Suprapubic skin (tissue), 4 donors: ENCODE results near the gene TMEM135.

Source experiments
- EP300 ChIP-seq: sonication (generic); formaldehyde crosslinking; IDR thresholded peaks from one replicate; pipeline ENCODE4 v1.6.1; 2017; ENCODE audit warnings: antibody characterized with exemption
- POLR2A ChIP-seq, 2 donors: fragments of 450-650 bp; IDR thresholded peaks; one replicate each; pipeline ENCODE4 v1.6.1; 2017; ENCODE audit warnings: antibody characterized with exemption in 2 of 2, mild to moderate bottlenecking in 2 of 2, moderate library complexity in 2 of 2
- POLR2AphosphoS5 ChIP-seq, 3 donors: sonication (generic); formaldehyde crosslinking; IDR thresholded peaks; one replicate each; pipeline ENCODE4 v1.6.1; 2017; ENCODE audit warnings: antibody characterized with exemption in 3 of 3
- TF ChIP-seq, protein P1 (sequence below), 2 donors: fragments of 200-600 bp in 1 of 2; fragments of 450-650 bp in 1 of 2; sonication (generic) in 1 of 2; IDR thresholded peaks; one replicate each; pipeline ENCODE4 v1.5.1; 2016 to 2019; ENCODE audit warnings: antibody characterized with exemption in 2 of 2, mild to moderate bottlenecking in 1 of 2, moderate library complexity in 1 of 2

DNA sequence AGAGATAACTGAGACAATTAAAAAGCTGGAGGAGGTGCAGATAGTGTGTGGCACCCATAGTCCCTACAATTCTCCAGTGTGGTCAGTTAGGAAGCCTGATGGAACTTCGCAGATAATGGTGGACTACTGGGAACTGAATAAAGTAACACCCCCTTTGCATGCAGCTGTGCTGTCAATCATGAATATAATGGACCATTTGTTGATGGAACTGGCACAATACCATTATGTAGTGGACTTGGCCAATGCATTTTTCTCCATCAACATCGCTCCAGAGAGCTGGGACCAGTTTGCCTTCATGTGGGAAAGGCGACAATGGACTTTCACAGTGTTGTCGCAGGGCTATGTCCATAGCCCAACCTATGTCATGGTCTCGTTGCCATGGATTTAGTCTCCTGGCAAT, 324.2 kb downstream of the TMEM135 start:
- no peak for TF ChIP-seq EP300
- TF ChIP-seq, protein P1, sequence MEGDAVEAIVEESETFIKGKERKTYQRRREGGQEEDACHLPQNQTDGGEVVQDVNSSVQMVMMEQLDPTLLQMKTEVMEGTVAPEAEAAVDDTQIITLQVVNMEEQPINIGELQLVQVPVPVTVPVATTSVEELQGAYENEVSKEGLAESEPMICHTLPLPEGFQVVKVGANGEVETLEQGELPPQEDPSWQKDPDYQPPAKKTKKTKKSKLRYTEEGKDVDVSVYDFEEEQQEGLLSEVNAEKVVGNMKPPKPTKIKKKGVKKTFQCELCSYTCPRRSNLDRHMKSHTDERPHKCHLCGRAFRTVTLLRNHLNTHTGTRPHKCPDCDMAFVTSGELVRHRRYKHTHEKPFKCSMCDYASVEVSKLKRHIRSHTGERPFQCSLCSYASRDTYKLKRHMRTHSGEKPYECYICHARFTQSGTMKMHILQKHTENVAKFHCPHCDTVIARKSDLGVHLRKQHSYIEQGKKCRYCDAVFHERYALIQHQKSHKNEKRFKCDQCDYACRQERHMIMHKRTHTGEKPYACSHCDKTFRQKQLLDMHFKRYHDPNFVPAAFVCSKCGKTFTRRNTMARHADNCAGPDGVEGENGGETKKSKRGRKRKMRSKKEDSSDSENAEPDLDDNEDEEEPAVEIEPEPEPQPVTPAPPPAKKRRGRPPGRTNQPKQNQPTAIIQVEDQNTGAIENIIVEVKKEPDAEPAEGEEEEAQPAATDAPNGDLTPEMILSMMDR (IDR thresholded peaks at IDR 0.05) = no peak
- TF ChIP-seq POLR2AphosphoS5 (IDR thresholded peaks at IDR 0.05) = no peak
- TF ChIP-seq POLR2A (IDR thresholded peaks at IDR 0.05) = no peak
